Measurements from ENCODE around the gene RIPK1. TPM values are rescaled to one million over a fixed set of nuclear protein-coding genes. Genes with fewer than 3 reads are reported as not detected.
"Not testable (repeated sequence)": the region's sequence is repeated elsewhere in the genome, so short reads cannot be mapped to it uniquely, and the experiment has no call there.

The RIPK1 gene
- 10 to 100 TPM in 2 of 6 donors, 1 to 10 TPM in 4; 4.8 to 14.1 (median 9.5) TPM for polyA plus RNA-seq (ENCODE audit: low read depth in 6 of 6)

- H3K27ac Mint-ChIP-seq: peak within 1 kb of the TSS; percentile 94 to 99 (median 98)
- peaks cover 33 to 53% (median 36%) of the 10 kb centered on the region in 3 donors for H3K4me1 Mint-ChIP-seq
- no peaks in the 10 kb centered on the region for H3K27me3 Mint-ChIP-seq
- DNase-seq: peak; percentile 94
- peaks cover 0 to under 1% of the 10 kb centered on the region in 2 donors for H3K36me3 Mint-ChIP-seq
- peak; percentile 75 to 76 for ATAC-seq (ENCODE audit: low read depth in 2 of 2)
- H3K4me3 Mint-ChIP-seq: peak within 1 kb of the TSS; percentile 93 to 97 (median 96)
- no peaks in the 10 kb centered on the region for H3K9me3 Mint-ChIP-seq
Measured at GRCh38 chr6:3068329-3069214, at the start of gene RIPK1. TSS of gene RIPK1 (plus strand) at chr6:3068494. CDS start at chr6:3076824, 8,330 bp downstream.

DNA sequence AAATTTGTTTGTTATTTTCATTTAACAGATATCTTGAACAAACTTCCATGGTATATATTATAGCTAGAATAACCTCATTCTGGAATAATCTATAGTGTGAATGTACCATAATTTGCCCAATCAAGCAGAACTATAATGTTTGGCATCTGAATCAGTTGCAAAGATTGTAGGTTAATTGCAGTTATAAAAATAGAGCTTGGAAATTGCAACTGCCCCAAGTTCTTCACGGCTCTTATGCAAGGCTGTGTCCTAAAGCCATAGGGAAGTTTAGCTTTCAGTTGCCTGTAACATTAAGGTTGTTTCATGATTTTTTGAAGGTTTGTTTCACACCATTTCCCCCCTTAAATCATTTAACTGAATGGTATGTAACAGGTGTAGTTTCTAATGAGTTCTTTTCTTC is 49.2 kb upstream of the RIPK1 start:
- DNase-seq: no peak
- Mint-ChIP-seq H3K27ac (peak overlapping the region in 1 of 6 donors; percentile 20), H3K4me1 (peaks cover 13 to 14% (median 14%) of the 10 kb centered on the region in 3 donors), H3K36me3 (peaks cover 1 to 13% of the 10 kb centered on the region in 2 donors), H3K4me3 (no peak overlapping the region), H3K27me3 (peaks cover 0 to 11% (median 5%) of the 10 kb centered on the region in 3 donors), H3K9me3 (no peaks in the 10 kb centered on the region)
- ATAC-seq (ENCODE audit: low read depth in 2 of 2): no peak

DNA sequence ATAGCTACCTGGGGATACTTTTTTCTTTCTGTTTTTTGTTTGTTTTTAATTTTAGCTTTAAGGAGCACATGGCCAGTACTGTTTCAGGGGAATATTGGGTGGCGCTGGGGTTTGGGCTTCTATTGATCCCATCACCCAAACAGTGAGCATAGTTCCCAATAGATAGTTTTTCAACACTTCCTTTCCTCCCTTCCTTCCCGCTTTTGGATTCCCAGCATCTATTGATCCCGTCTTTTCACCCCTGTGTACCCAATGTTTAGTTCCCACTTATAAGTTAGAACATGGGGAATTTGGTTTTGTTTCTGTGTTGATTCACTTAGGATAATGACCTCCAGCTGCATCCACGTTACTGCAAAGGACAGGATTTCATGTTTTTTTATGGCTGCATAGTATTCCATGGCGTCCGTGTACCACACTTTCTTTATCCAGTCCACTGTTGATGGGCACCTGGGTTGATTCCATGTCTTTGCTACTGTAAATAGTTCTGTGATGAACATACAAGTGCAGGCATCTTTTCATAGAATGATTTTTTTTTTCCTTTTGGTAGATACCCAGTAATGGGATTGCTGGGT is 48.5 kb upstream of the RIPK1 start:
- Mint-ChIP-seq H3K4me1 (peaks cover 15 to 22% (median 22%) of the 10 kb centered on the region in 3 donors), H3K27me3 (peaks cover 0 to 11% (median 5%) of the 10 kb centered on the region in 3 donors), H3K27ac (peak overlapping the region in 3 of 6 donors; percentile 15 to 67 (median 20)), H3K4me3 (no peak overlapping the region), H3K9me3 (no peaks in the 10 kb centered on the region), H3K36me3 (peaks cover 0 to 13% of the 10 kb centered on the region in 2 donors)
- DNase-seq (no peak), ATAC-seq (ENCODE audit: low read depth in 2 of 2) (no peak)

GRCh38 chr6:3020976-3021598 is 47.2 kb upstream of the RIPK1 start:
- H3K36me3 Mint-ChIP-seq; H3K27ac Mint-ChIP-seq; H3K9me3 Mint-ChIP-seq; H3K4me3 Mint-ChIP-seq; ATAC-seq (ENCODE audit: low read depth in 2 of 2); DNase-seq: not testable (repeated sequence)
- Mint-ChIP-seq H3K4me1 (peaks cover 21 to 31% (median 29%) of the 10 kb centered on the region in 3 donors), H3K27me3 (peaks cover 0 to 11% (median 5%) of the 10 kb centered on the region in 3 donors)

DNA sequence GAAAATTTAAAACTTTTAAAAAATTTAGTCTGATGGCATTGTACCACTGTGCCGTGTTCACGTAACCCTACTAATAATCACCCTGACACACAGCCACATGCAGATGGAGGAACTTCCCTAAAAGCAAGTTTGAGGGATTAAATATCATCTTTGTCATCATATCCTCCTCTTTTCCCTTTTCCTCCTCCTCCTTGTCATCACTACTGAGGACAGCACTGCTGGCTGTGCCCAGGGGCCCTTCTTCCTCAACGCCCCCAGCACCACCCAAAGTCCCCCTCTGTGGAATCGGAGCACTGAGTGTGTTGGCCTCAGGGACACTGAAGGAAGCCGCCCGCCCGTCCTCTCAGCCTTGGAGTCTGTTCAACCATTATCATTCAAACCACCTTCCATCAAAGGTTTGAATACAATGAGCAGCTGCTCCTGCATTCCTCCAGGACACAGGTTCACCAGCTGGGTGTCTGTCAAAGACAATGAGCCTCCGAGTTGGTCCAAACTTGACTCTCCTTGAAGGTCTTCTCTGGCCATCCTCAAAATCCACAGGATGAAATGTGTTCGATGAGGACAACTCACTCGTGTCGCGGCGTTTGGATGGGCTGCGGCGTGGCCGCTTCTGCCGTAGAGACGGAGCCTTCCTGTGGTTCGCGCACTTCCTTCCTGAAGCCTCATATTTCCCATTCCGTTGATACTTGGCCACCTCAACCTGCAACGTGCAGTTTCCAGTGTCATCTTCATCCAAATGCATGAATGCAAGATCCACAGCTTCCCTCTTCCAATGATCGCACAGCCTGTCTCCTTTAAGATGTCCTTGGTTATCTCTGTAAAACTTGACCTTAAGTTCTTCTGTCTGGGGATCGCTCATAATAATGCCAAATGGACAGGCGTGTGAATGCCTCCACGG is 45.3 kb upstream of the RIPK1 start:
- DNase-seq (no peak), ATAC-seq (ENCODE audit: low read depth in 2 of 2) (no peak)
- Mint-ChIP-seq H3K27ac (peak overlapping the region in 4 of 6 donors; percentile 29 to 65 (median 50)), H3K36me3 (peaks cover 0 to 4% of the 10 kb centered on the region in 2 donors), H3K4me1 (peaks cover 34 to 46% (median 42%) of the 10 kb centered on the region in 3 donors), H3K27me3 (peaks cover 0 to 11% (median 5%) of the 10 kb centered on the region in 3 donors), H3K4me3 (peak overlapping the region; percentile 72 to 95 (median 86)), H3K9me3 (no peaks in the 10 kb centered on the region)

GRCh38 chr6:3023663-3024483 is 44.4 kb upstream of the RIPK1 start:
- H3K27ac Mint-ChIP-seq: peak overlapping the region in 5 of 6 donors; percentile 29 to 65 (median 60)
- ATAC-seq (ENCODE audit: low read depth in 2 of 2) (peak; percentile 62 to 71), DNase-seq (peak; percentile 70)
- H3K27me3 Mint-ChIP-seq: peaks cover 0 to 11% (median 5%) of the 10 kb centered on the region in 3 donors
- no peaks in the 10 kb centered on the region for H3K9me3 Mint-ChIP-seq
- peaks cover 34 to 54% (median 42%) of the 10 kb centered on the region in 3 donors for H3K4me1 Mint-ChIP-seq
- peaks cover 0 to 4% of the 10 kb centered on the region in 2 donors for H3K36me3 Mint-ChIP-seq
- peak overlapping the region; percentile 72 to 95 (median 86) for H3K4me3 Mint-ChIP-seq

DNA sequence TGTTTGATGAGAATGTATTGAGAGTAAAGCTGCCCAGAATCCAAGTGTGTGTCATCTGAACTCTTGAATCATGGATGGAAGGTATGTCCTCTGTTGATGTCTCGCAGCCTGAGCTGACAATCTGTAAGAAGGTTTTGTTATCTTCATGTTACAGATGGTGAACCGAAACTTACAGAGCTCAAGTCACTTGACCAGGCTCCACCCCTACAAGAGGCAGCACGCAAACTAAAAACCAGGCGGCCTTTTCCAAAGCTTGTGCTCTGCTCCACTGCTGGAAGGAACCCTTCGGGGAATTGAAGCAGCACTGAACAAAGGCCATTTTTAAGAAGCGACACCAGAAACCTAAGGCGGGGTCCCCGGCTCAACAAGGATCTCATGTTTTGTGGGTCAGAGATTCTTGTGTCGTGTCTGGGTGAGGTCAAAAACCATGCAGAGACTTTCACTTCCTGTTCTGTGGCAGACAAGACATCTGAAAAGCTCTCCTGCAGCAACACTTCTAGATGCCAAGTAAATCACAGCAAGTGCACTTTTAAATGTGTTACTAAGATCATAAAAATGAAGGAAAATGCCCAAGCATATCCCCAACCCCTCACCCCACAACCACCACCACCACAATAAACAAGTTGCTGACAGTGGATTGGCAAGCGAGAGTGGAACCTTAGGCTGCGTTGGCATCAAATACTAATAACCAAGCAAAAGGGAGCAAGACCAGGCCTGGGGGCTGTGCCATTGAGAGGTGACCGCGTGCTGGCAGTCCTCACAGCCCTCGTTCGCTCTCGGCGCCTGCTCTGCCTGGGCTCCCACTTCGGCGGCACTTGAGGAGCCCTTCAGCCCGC is 41.3 kb upstream of the RIPK1 start:
- peaks cover 34 to 61% (median 42%) of the 10 kb centered on the region in 3 donors for H3K4me1 Mint-ChIP-seq
- peaks cover under 1 to 20% (median 18%) of the 10 kb centered on the region in 3 donors for H3K27me3 Mint-ChIP-seq
- peak overlapping the region; percentile 85 to 99 (median 96) for H3K27ac Mint-ChIP-seq
- H3K9me3 Mint-ChIP-seq: no peaks in the 10 kb centered on the region
- peak; percentile 81 to 85 for ATAC-seq (ENCODE audit: low read depth in 2 of 2)
- peak; percentile 88 for DNase-seq
- peak overlapping the region; percentile 68 to 93 (median 87) for H3K4me3 Mint-ChIP-seq
- H3K36me3 Mint-ChIP-seq: no peaks in the 10 kb centered on the region

GRCh38 chr6:3028156-3028555 is 40.1 kb upstream of the RIPK1 start:
- not testable (repeated sequence) for DNase-seq; H3K4me3 Mint-ChIP-seq; H3K36me3 Mint-ChIP-seq; H3K9me3 Mint-ChIP-seq; ATAC-seq (ENCODE audit: low read depth in 2 of 2)
- Mint-ChIP-seq H3K27me3 (peaks cover 4 to 25% (median 13%) of the 10 kb centered on the region in 3 donors), H3K27ac (peak overlapping the region in 4 of 6 donors; percentile 24 to 53 (median 32)), H3K4me1 (peaks cover 29 to 56% (median 37%) of the 10 kb centered on the region in 3 donors)

DNA sequence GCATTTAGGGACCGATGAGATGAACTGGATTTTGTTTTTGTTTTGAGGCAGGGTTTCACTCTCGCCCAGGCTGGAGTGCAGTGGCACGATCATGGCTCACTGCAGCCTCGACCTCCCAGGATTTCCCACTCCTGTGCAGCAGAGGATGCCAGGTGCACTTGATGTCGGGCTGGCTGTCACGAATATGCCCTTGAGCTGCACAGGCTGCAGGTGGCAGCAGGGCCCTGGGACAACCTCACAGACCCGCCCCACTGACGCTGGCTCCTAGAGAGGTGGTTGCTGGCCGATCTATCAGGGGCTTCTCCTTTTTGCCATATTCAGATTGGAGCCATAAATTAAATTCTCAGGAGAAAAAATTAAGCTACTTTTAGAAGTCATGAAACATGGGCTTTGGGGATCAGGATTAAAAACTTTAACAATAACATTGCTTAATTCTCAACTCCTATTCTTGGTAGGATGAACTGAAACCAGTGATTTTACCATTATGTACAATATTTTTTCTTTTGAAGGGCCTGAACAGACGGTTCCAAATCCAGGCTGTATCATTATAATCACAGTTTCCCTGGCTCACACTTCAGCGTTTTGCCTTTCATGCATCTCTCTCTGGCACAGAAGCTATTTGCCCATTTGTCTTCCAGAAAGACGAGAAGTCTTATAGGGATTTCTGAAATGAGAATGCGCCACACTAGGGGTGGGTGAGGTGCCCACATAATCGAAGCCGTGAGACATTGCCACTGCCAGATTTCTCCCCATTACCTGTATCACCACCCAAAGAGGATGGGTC is 36.2 kb upstream of the RIPK1 start:
- H3K9me3 Mint-ChIP-seq: peaks cover 0 to 9% (median 2%) of the 10 kb centered on the region in 7 donors
- ATAC-seq (ENCODE audit: low read depth in 2 of 2) (peak; percentile 15 to 24), DNase-seq (no peak)
- peak overlapping the region in 1 of 6 donors; percentile 40 for H3K27ac Mint-ChIP-seq
- peaks cover 3 to 21% (median 4%) of the 10 kb centered on the region in 3 donors for H3K4me1 Mint-ChIP-seq
- no peak overlapping the region for H3K4me3 Mint-ChIP-seq
- H3K36me3 Mint-ChIP-seq: no peaks in the 10 kb centered on the region
- H3K27me3 Mint-ChIP-seq: peaks cover 12 to 46% (median 24%) of the 10 kb centered on the region in 3 donors

DNA sequence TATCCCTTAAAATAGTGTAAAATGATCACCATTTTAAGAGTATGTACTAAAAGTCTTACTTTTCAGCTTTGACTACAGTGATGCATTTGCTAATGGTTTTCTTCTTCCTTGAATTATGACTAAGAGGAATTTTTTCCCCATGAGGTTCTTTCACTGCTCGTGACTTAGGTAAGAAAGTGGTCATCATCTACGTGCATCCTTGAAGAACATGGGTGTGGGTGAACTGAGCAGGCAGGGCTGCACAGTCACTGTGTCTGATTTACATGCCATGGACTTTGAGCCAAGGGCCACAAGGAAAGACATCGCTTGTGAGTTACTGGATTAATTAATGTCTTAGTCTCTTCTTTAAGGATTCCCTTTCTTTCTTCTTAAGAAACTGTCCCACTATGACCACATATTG is 35.3 kb upstream of the RIPK1 start:
- Mint-ChIP-seq H3K27me3 (peaks cover 12 to 52% (median 32%) of the 10 kb centered on the region in 3 donors), H3K4me1 (peaks cover 0 to 16% (median 0%) of the 10 kb centered on the region in 3 donors), H3K9me3 (peaks cover 0 to 9% (median 2%) of the 10 kb centered on the region in 7 donors), H3K36me3 (no peaks in the 10 kb centered on the region), H3K4me3 (no peak overlapping the region), H3K27ac (no peak overlapping the region)
- DNase-seq (no peak), ATAC-seq (ENCODE audit: low read depth in 2 of 2) (no peak)
